Mucosa of descending colon (tissue), 3 donors: ENCODE data around the gene ZBTB7A. TPM values are rescaled to one million over a fixed set of nuclear protein-coding genes. Genes with fewer than 3 reads are reported as not detected.

ENCODE experiments used
- ATAC-seq: fragments of 200-7000 bp; cut with Tn5 transposase; one replicate; pipeline ENCODE4 v1.9.1; 2020; ENCODE audit warnings: mild to moderate bottlenecking, moderate library complexity
- DNase-seq, 3 donors: peaks; one replicate each; pipeline ENCODE4 v3.0.0-alpha.2; 2020
- H3K36me3 ChIP-seq: fragments of 200-600 bp; one replicate; pipeline ENCODE4 v1.8.0; 2021; ENCODE audit warnings: low read depth, mild to moderate bottlenecking
- H3K4me1 ChIP-seq: fragments of 200-600 bp; one replicate; pipeline ENCODE4 v1.8.0; 2021; ENCODE audit warnings: low read depth, mild to moderate bottlenecking
- H3K4me3 ChIP-seq: fragments of 200-600 bp; one replicate; pipeline ENCODE4 v1.8.0; 2021; ENCODE audit warnings: mild to moderate bottlenecking
- H3K9me3 ChIP-seq: fragments of 200-600 bp; one replicate; pipeline ENCODE4 v1.8.0; 2021; ENCODE audit warnings: mild to moderate bottlenecking
- CTCF ChIP-seq: fragments of 200-600 bp; IDR thresholded peaks from one replicate; pipeline ENCODE4 v1.8.0; 2022; ENCODE audit warnings: antibody characterized with exemption, mild to moderate bottlenecking
- intact Hi-C, 2 donors: fragments of 100-400 bp; cut with DNase I in 1 of 2; cut with micrococcal nuclease in 1 of 2; formaldehyde crosslinking; loops; one replicate each; pipeline versions ENCODE4 v1.11.0 to v1.11.1; 2022; cut with DNase I, micrococcal nuclease
- total RNA-seq, 3 donors: library from RNA; stranded (reverse); fragmentation: NEBNext Ultra II Directional in 2 of 3; extraction: Animal tissue kit (Norgen Biotek cat#: 25700) in 2 of 3; gene quantifications; one replicate each; pipeline versions ENCODE4 v1.2.1 to v1.2.4, GENCODE V29; 2021 to 2023
- donor health status: DM: no; HTN: no; CAD: no; lungs with moderate emphysema.
- donor health status: DM: no; HTN: no; CAD: no.
- donor health status: DM: no; HTN: yes; CAD: no.

Gene ZBTB7A
- total RNA-seq, 3 donors from 2014 or later: 104 to 115 (median 112) TPM

GRCh38 chr19:4113398-4114088 lies 46.8 kb upstream of the ZBTB7A start:
- no peaks in the 10 kb centered on the region for H3K9me3 ChIP-seq
- DNase-seq: no peak
- no peak overlapping the region for H3K4me3 ChIP-seq
- no peak for ATAC-seq
- H3K4me1 ChIP-seq: no peaks in the 10 kb centered on the region
- TF ChIP-seq CTCF: no peak
- H3K36me3 ChIP-seq: no peaks in the 10 kb centered on the region
- intact Hi-C loops: no loop called here

- Histone ChIP-seq H3K9me3 (no peaks in the 10 kb centered on the region), H3K4me1 (no peaks in the 10 kb centered on the region), H3K4me3 (no peak overlapping the region), H3K36me3 (no peaks in the 10 kb centered on the region)
- intact Hi-C loops: no loop called here
- ATAC-seq (no peak), DNase-seq (no peak)
- TF ChIP-seq CTCF: no peak
Measured at GRCh38 chr19:4112367-4112766, 45.7 kb upstream of the ZBTB7A start.

- H3K9me3 ChIP-seq: no peaks in the 10 kb centered on the region
- DNase-seq (no peak), ATAC-seq (no peak)
- no peaks in the 10 kb centered on the region for H3K4me1 ChIP-seq
- no peak overlapping the region for H3K4me3 ChIP-seq
- intact Hi-C loops: no loop called here
- no peak for TF ChIP-seq CTCF
- no peaks in the 10 kb centered on the region for H3K36me3 ChIP-seq
Measured at GRCh38 chr19:4109626-4109945, 42.9 kb upstream of the ZBTB7A start.

- Histone ChIP-seq H3K36me3 (no peaks in the 10 kb centered on the region), H3K4me1 (no peaks in the 10 kb centered on the region), H3K4me3 (no peak overlapping the region), H3K9me3 (no peaks in the 10 kb centered on the region)
- intact Hi-C loops: no loop called here
- no peak for TF ChIP-seq CTCF
- DNase-seq: peak in 2 of 3 donors; percentile 55 to 84
- peak; percentile 67 for ATAC-seq
Measured at GRCh38 chr19:4108767-4109625, 42.3 kb upstream of the ZBTB7A start.

- TF ChIP-seq CTCF: no peak
- Histone ChIP-seq H3K36me3 (peaks cover 4% of the 10 kb centered on the region), H3K4me3 (no peak overlapping the region), H3K4me1 (no peaks in the 10 kb centered on the region), H3K9me3 (no peaks in the 10 kb centered on the region)
- DNase-seq (no peak), ATAC-seq (peak; percentile 4)
- intact Hi-C loops: no loop called here
Measured at GRCh38 chr19:4103080-4103433, 36.4 kb upstream of the ZBTB7A start.
